B cell (primary cell): Measurements from ENCODE around the gene METTL8. TPM values are rescaled to one million over a fixed set of nuclear protein-coding genes. Genes with fewer than 3 reads are reported as not detected.

Experiments used
- ATAC-seq: fragments of 200-7000 bp; cut with Tn5 transposase; one replicate; pipeline ENCODE4 v1.10.0; 2021; ENCODE audit warnings: low read depth, mild to moderate bottlenecking, moderate number of reproducible peaks, moderate library complexity
- CTCF ChIA-PET: fragments of 350-600 bp; sonication (Branson Sonifier 250); formaldehyde crosslinking; loops from one replicate; lab custom pipeline; 2021; ENCODE audit warnings: antibody characterized with exemption, inconsistent platforms; lab: Charles Lee
- POLR2A ChIA-PET: fragments of 350-600 bp; sonication (Branson Sonifier 250); formaldehyde crosslinking; loops from one replicate; lab custom pipeline; 2021; ENCODE audit warnings: antibody characterized with exemption; lab: Charles Lee
- DNase-seq: peaks from one replicate; pipeline ENCODE4 v3.0.0; 2013
- H2AFZ ChIP-seq: 2 replicates; pipeline ENCODE4 v1.6.1; 2012; ENCODE audit warnings: mild to moderate bottlenecking, low read depth, low read length; ENCODE audit not compliant: insufficient read depth, poor library complexity, severe bottlenecking
- H3K27ac ChIP-seq, 2 donors: 1 replicate in 1 of 2; 2 replicates in 1 of 2; pipeline ENCODE4 v1.5.1; 2012 to 2013; ENCODE audit warnings: low read length in 2 of 2, mild to moderate bottlenecking in 2 of 2, moderate library complexity in 1 of 2
- H3K27me3 ChIP-seq, 4 experiments: fragments of 200-600 bp in 1 of 4; sonication (generic) in 1 of 4; replicated peaks in 1 of 4; 1 replicate in 2 of 4; 2 replicates in 2 of 4; pipeline versions ENCODE4 v1.6.1 to v1.7.0; 2013 to 2016; ENCODE audit warnings: low read length in 3 of 4, mild to moderate bottlenecking in 2 of 4, mixed read lengths in 1 of 4, moderate library complexity in 1 of 4; ENCODE audit not compliant: insufficient read depth in 4 of 4, control insufficient read depth in 3 of 4; ENCODE audit errors: control extremely low read depth in 1 of 4
- H3K36me3 ChIP-seq, 2 experiments: replicated peaks in 1 of 2; 1 replicate in 1 of 2; 2 replicates in 1 of 2; pipeline versions ENCODE4 v1.6.1 to v1.7.1; 2013; ENCODE audit warnings: low read length in 1 of 2; ENCODE audit not compliant: insufficient read depth in 2 of 2, control insufficient read depth in 1 of 2; ENCODE audit errors: control extremely low read depth in 1 of 2, extremely low read depth in 1 of 2
- H3K4me1 ChIP-seq, 2 donors: fragments of 200-600 bp in 1 of 2; sonication (generic) in 1 of 2; 1 replicate in 1 of 2; 2 replicates in 1 of 2; pipeline versions ENCODE4 v1.5.1 to v1.6.1; 2013 to 2017; ENCODE audit warnings: low read length in 2 of 2; ENCODE audit not compliant: control insufficient read depth in 2 of 2, insufficient read depth in 2 of 2
- H3K4me2 ChIP-seq: replicated peaks from 2 replicates; pipeline ENCODE3; 2012; ENCODE audit warnings: mild to moderate bottlenecking, low read depth, low read length; ENCODE audit not compliant: poor library complexity, severe bottlenecking
- H3K4me3 ChIP-seq, 5 experiments: fragments of 200-600 bp in 1 of 5; sonication (generic) in 1 of 5; 1 replicate in 3 of 5; 2 replicates in 2 of 5; pipeline versions ENCODE4 v1.5.1 to v1.7.0; 2011 to 2016; ENCODE audit warnings: low read length in 4 of 5, mild to moderate bottlenecking in 4 of 5, low read depth in 2 of 5, control low read depth in 1 of 5, moderate library complexity in 1 of 5; ENCODE audit not compliant: insufficient read depth in 1 of 5; ENCODE audit errors: control extremely low read depth in 1 of 5, extremely low read depth in 1 of 5
- H3K79me2 ChIP-seq: fragments of 200-600 bp; sonication (generic); one replicate; pipeline ENCODE4 v1.6.0; 2016; ENCODE audit warnings: low read length; ENCODE audit not compliant: control insufficient read depth, insufficient read depth
- H3K9ac ChIP-seq: fragments of 200-600 bp; sonication (generic); 2 replicates; pipeline ENCODE4 v1.6.1; 2017; ENCODE audit warnings: mild to moderate bottlenecking, low read length, moderate library complexity
- H3K9me3 ChIP-seq, 3 donors: one replicate each; pipeline versions ENCODE4 v1.6.1 to v1.7.1; 2013; ENCODE audit warnings: low read length in 2 of 3; ENCODE audit not compliant: control insufficient read depth in 2 of 3, insufficient read depth in 1 of 3; ENCODE audit errors: control extremely low read depth in 1 of 3
- H4K20me1 ChIP-seq: 2 replicates; pipeline ENCODE4 v1.6.0; 2012; ENCODE audit warnings: mild to moderate bottlenecking, low read length; ENCODE audit not compliant: insufficient read depth, control insufficient read depth, poor library complexity, severe bottlenecking
- H3K27ac Mint-ChIP-seq: one replicate; pipeline ENCODE4 v1.8.0; 2021; ENCODE audit warnings: mixed read lengths
- H3K27me3 Mint-ChIP-seq: one replicate; pipeline ENCODE4 v1.8.0; 2021; ENCODE audit warnings: mixed read lengths
- H3K4me1 Mint-ChIP-seq: one replicate; pipeline ENCODE4 v1.8.0; 2021; ENCODE audit warnings: mixed read lengths
- H3K4me3 Mint-ChIP-seq: one replicate; pipeline ENCODE4 v1.8.0; 2021; ENCODE audit warnings: mixed read lengths
- H3K9me3 Mint-ChIP-seq: one replicate; pipeline ENCODE4 v1.8.0; 2022; ENCODE audit warnings: mixed read lengths; ENCODE audit not compliant: insufficient read depth
- EZH2 ChIP-seq: IDR thresholded peaks from 2 replicates; pipeline ENCODE4 v1.6.1; 2012; ENCODE audit warnings: borderline replicate concordance, low read depth, mild to moderate bottlenecking, moderate library complexity, low read length; ENCODE audit not compliant: insufficient read depth, poor library complexity, severe bottlenecking
- WGBS: methylation state at CpG from one replicate; pipeline ENCODE4 v1.1.5; 2013; ENCODE audit warnings: missing lambda C conversion rate; ENCODE audit not compliant: insufficient coverage; 5-methylcytosine and 5-hydroxymethylcytosine counted together
- intact Hi-C: fragments of 100-400 bp; cut with micrococcal nuclease; formaldehyde crosslinking; loops from one replicate; pipeline ENCODE4 v1.10.0; 2022
- polyA plus RNA-seq: library from polyadenylated mRNA; depleted of rRNA; stranded (reverse); fragments of >200 nt; gene quantifications from 2 replicates; pipeline ENCODE4 v1.2.3, GENCODE V29; 2012
- total RNA-seq, 2 donors: library from RNA; stranded (reverse); fragments of 120-200 nt in 1 of 2; gene quantifications; 1 replicate in 1 of 2; 2 replicates in 1 of 2; pipeline versions ENCODE4 v1.2.3 to v1.2.4, GENCODE V29; 2013 to 2022
- TF ChIP-seq, protein P1 (sequence below): fragments of 200-600 bp; IDR thresholded peaks from one replicate; pipeline ENCODE4 v1.8.0; 2022; ENCODE audit warnings: antibody characterized with exemption, mild to moderate bottlenecking

The METTL8 gene
- total and polyA plus RNA-seq, 2 donors (not counting 1 experiment from before 2014, with no cell fraction given), result 20.8 to 57.8 TPM

DNA sequence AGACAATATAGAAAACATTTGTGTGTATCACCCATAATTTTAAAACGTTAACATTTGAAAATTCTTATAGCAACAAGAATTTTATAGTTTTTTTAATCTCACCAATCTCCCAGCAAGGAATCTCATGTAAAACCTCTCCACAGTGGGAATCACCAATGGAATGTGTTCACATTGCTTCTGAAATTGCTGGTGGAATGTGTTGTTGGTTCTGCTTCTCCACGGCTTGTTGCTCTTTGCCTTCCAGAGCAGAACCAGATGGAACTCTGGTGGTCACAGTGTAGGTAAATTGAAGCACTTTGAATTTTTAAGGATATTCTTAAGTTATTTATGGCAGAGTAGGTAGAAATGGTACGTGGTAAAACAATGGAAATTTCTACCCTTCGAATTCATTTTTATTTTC lies 35.4 kb upstream of the METTL8 start:
- no peak overlapping the region for H3K4me3 ChIP-seq
- no peak for ATAC-seq
- no peak overlapping the region for H3K4me3 Mint-ChIP-seq
- no peaks in the 10 kb centered on the region for H3K4me1 ChIP-seq
- H3K36me3 ChIP-seq, result peaks cover 15 to 38% of the 10 kb centered on the region in 2 experiments
- H3K27ac ChIP-seq, result no peak overlapping the region
- H2AFZ ChIP-seq, result no peak overlapping the region
- H3K4me2 ChIP-seq, result no peak overlapping the region
- no peaks in the 10 kb centered on the region for H3K9me3 Mint-ChIP-seq
- no peak overlapping the region for H3K27ac Mint-ChIP-seq
- POLR2A ChIA-PET, result no interaction called here
- no peaks in the 10 kb centered on the region for H3K27me3 ChIP-seq
- H3K9ac ChIP-seq, result no peak overlapping the region
- DNase-seq, result no peak
- no peaks in the 10 kb centered on the region for H3K9me3 ChIP-seq
- H3K27me3 Mint-ChIP-seq, result no peaks in the 10 kb centered on the region
- H3K4me1 Mint-ChIP-seq, result no peaks in the 10 kb centered on the region
- CTCF ChIA-PET, result no interaction called here
- no peaks in the 10 kb centered on the region for H4K20me1 ChIP-seq
- TF ChIP-seq EZH2, result no peak
- TF ChIP-seq, protein P1, sequence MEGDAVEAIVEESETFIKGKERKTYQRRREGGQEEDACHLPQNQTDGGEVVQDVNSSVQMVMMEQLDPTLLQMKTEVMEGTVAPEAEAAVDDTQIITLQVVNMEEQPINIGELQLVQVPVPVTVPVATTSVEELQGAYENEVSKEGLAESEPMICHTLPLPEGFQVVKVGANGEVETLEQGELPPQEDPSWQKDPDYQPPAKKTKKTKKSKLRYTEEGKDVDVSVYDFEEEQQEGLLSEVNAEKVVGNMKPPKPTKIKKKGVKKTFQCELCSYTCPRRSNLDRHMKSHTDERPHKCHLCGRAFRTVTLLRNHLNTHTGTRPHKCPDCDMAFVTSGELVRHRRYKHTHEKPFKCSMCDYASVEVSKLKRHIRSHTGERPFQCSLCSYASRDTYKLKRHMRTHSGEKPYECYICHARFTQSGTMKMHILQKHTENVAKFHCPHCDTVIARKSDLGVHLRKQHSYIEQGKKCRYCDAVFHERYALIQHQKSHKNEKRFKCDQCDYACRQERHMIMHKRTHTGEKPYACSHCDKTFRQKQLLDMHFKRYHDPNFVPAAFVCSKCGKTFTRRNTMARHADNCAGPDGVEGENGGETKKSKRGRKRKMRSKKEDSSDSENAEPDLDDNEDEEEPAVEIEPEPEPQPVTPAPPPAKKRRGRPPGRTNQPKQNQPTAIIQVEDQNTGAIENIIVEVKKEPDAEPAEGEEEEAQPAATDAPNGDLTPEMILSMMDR, result no peak
- no peaks in the 10 kb centered on the region for H3K79me2 ChIP-seq
- WGBS, result 100% methylated on average over 1 of the region's 4 CpGs
- intact Hi-C loops, result no loop called here

DNA sequence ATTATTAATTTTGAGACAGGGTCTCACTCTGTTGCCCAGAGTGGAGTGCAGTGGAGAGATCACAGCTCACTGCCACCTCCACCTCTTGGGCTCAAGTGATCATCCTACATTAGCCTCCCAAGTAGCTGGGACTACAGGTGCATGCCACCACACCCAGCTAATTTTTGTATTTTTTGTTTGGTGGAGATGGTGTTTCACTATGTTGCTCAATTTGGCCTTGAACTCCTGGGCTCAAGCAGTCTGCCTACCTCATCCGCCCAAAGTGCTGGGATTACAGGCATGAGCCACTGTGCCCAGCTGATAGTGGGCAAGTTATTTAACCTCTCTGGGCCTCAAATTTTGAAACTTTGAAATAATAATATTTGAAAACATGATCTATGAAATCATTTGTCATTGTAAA lies 26.7 kb upstream of the METTL8 start:
- Histone ChIP-seq H3K79me2 (no peaks in the 10 kb centered on the region), H3K27ac (no peak overlapping the region), H3K4me2 (no peak overlapping the region), H2AFZ (no peak overlapping the region), H3K4me3 (no peak overlapping the region), H4K20me1 (no peaks in the 10 kb centered on the region), H3K27me3 (no peaks in the 10 kb centered on the region), H3K9me3 (no peaks in the 10 kb centered on the region), H3K9ac (no peak overlapping the region), H3K36me3 (peaks cover 1 to 28% of the 10 kb centered on the region in 2 experiments), H3K4me1 (no peaks in the 10 kb centered on the region)
- no peaks in the 10 kb centered on the region for H3K27me3 Mint-ChIP-seq
- ATAC-seq, result no peak
- ChIA-PET CTCF (no interaction called here), POLR2A (no interaction called here)
- H3K27ac Mint-ChIP-seq, result no peak overlapping the region
- TF ChIP-seq, protein P1, result no peak
- no peak for TF ChIP-seq EZH2
- no peak for DNase-seq
- no CpG with 5 or more reads among the region's 1 CpG for WGBS
- intact Hi-C loops, result no loop called here
- no peak overlapping the region for H3K4me3 Mint-ChIP-seq
- H3K9me3 Mint-ChIP-seq, result no peaks in the 10 kb centered on the region
- peaks cover 2% of the 10 kb centered on the region for H3K4me1 Mint-ChIP-seq
